HG03135 (cell line): ENCODE results near the gene MMEL1.

ENCODE experiments used
- ATAC-seq: cut with Tn5 transposase; IDR thresholded peaks from one replicate; pipeline ENCODE4 v1.9.1; 2021; ENCODE audit warnings: mild to moderate bottlenecking, moderate library complexity; ENCODE audit not compliant: unreplicated experiment

The MMEL1 gene

DNA sequence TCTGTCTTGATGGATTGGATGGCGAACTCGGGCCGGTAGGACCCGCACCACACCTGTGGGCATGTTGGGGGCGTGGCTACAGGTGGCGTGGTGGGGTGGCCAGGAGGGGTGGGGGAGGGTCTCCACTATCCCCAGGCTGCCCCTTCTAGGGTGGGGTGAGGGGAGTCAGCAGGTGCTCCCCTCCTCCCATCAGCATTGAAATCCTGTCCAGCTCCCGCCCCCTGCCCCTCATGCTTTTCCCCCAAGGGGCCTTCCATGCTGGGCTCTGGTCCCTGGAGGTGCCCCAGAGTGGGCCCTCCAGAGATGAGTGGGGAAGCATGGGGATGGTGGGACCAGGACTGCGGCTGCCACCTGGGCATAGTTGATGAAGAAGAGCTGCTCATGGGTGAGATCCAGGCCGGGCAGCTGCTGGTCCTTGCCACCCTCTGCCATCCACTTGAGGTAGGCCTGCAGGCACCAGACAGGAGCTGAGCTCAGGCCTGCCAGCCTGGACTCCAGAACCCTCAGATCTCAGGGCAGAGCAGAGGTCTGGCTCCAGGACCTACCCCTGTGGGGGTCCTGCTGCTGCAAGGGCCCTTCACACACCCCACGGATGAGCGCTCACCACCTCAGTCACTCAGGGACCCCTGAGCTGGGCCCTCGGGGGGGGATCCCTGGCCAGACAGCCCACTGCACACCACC lies 41.1 kb downstream of the MMEL1 start:
- no peak for ATAC-seq

DNA sequence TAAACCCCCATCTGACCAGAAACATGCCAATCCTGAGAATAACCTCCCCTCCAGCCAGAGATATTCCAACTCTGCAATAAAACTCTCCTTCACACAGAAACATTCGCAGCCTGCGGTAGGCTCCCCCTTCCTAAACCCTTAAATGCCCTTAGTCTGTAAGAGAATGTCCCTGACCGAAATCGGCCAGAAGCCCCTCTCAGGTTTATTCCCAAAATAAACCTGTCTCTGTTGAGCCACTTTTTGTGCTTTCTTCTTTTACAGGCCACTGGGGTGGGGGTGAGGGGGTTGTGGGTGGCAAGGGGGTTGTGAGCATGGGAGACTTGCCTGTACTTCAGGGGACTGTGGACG lies 41.6 kb downstream of the MMEL1 start:
- ATAC-seq = no peak

DNA sequence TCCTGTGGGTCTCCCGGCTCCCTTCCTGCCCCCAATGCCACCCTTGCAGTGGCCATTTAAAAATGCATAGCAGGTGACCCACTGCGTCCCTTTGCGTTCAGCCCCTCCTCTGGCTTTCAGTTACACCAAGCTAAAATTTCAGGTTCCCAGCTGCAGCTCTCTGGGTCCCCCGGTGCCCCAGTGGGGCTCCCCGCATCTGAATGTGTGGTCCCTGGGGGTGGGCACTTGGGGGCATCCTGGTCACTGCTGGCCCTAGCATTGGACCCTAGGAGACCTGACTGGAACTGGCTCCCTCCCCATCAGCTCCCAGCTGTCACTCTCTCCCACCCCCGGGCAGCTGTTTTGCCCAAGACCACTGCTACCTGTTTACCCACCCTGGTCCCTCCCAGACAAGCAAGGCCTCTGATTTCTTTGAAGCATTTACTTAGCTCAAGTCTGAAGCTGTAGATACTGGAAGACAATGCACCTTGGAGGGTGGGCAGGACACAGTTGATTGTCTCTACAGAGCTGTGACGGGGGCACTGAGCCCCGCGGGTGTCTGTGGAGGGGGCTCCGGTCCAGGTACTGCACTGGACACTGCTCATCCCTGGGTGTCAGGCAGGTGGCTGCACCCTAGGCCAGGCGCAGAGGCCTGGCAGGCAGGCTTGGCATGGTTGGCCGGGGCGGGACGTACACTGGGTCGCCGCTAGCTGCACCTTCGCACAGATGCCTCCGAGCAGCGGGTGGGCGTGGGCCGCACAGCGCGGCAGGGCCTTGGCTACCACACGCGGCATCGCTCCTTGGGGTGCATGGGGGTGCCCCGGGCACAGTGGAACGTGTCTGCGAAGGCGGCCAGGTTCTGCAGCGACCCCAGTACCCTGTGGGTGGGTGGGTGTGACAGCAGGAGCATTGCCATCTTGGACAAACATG lies 42.3 kb downstream of the MMEL1 start:
- ATAC-seq = no peak

DNA sequence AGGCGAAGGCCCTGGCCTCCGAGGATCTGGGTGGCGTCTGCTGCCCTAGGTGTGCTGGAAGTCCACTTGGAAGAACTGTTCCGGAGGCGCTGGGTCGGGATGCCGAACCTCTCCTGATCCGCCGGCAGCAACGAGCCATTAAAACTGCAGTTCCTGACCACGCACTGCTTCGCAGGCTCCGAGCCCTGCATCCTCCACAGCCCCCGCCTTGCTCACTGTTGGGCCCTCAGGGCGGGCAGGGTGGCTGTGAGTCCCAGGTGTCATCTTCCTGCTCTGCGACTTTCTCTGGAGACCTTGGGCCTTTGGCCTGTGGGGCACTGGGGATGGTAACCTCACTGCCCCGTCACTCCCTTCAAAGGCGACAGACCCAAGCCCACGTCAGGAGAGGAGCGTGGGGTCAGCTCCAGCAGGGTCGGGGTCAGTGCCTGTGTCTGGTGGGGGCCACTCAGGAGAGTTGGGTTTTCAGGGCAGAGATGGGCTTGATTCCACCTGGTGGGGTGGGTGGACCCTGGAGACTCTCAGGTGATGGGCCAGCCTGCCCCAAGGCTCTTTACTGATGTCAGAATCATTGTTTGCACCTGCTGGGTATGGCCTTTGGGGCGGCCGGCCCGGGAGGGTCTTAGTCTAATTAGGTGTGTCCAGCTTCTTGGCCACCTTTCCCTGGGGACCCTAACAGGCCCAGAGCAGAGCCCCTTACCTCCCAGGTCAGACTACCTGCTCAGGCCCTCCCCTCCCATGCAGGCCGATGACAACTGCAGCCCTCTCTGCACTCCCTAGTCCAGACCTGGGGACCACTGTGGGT lies 43.2 kb downstream of the MMEL1 start:
- no peak for ATAC-seq

DNA sequence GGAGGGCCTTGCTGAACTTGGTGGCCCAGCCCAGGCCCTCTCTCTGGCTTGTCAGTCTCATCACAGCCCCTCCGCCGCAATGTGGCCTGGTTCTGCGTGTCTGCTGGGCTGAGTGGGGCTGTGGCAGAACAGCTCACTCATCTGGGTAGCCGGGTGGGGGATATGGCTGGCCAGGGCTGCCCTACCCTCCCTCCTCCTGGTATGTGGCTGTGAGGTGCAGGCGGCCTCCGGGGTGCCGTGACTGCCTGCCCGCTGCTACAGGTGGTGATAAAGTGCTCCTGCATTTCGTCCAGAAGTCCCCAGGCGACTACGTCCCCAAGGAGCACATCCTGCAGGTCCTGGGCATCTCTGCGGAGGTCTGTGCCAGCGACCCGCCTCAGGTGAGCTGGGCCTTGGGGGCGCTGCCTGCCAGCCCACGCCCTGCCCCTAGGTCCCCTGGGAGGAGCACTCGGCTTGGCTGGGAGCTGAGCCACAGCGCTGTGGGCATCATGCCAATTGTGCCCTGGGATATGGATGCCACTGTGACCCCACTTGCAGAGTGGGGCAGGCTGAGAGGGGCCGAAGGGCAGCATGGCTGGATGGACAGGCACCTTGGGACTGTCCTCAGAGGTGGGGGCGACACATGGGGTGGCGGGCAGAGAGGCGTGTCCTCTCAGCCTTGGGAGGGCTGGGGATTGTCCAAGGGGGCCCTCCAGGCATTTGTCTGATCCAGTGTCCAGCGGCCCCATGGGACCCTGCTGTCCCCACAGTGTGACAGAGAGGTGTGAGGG lies 44.0 kb downstream of the MMEL1 start:
- ATAC-seq = no peak

DNA sequence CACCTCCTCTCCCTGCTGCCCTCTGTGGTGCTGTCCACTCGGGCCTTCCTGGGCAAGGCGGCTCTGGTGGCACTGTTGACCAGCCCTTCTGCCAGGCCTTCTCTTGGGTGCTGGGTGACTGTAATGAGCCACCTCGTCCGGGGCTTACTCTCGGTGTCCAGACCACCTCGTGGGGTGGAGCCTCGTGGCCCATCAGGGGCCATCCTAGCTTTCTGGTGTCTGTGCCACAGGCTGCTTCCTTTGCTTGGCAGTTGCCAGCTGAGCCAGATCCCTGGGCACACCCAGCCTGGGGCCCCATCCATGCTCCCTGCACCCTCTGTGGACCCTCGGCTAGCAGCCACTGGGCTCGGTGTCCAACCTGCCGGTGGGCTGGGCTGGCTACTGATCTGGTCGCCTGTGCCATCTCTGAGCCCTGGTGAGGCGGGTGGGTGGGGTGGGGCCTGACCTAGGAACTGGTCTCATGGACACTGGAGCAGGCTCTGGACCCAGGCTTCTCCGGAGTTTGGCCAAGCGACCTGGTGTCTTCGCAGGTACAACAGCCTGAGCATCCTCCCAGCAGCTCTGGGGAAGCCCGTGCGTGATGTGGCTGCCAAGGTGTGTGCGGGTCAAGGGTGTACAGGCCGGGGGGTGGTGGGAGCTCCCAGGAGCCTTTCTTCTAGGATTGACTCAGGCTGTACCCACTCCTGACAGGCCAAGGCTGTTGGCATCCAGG lies 44.8 kb downstream of the MMEL1 start:
- ATAC-seq = no peak

DNA sequence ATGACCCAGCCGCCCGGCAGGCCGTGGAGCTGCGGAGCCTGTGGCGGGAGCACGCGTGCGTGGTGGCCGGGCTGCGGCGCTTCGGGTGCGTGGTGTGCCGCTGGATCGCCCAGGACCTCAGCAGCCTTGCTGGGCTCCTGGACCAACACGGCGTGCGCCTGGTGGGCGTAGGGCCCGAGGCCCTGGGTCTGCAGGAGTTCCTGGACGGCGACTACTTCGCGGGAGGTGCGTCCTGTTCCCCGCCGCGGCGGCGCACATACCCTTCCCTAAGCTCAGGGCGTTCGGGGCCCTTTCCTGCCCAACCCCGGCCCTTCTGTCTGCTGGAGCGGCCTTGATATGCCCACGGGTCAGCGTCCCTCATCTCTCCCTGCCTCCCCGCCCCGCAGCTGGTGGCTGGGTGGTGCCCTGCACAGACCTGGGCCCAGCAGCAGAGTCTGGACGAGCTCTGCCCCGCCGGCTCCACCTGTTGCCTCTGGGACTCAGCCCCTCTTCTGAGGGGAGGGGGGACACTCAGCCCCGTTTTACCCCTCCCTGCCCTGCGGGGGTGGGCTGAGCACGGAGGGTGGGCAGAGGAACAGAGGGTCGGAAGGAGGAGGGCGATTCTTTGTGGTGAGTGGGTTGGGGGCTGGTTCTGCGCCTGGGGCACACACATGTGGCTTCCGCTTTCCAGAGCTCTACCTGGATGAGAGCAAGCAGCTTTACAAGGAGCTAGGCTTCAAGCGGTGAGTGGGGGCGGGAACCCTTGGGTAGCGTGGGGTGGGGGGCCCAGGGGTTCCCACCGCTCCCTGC lies 45.6 kb downstream of the MMEL1 start:
- no peak for ATAC-seq

DNA sequence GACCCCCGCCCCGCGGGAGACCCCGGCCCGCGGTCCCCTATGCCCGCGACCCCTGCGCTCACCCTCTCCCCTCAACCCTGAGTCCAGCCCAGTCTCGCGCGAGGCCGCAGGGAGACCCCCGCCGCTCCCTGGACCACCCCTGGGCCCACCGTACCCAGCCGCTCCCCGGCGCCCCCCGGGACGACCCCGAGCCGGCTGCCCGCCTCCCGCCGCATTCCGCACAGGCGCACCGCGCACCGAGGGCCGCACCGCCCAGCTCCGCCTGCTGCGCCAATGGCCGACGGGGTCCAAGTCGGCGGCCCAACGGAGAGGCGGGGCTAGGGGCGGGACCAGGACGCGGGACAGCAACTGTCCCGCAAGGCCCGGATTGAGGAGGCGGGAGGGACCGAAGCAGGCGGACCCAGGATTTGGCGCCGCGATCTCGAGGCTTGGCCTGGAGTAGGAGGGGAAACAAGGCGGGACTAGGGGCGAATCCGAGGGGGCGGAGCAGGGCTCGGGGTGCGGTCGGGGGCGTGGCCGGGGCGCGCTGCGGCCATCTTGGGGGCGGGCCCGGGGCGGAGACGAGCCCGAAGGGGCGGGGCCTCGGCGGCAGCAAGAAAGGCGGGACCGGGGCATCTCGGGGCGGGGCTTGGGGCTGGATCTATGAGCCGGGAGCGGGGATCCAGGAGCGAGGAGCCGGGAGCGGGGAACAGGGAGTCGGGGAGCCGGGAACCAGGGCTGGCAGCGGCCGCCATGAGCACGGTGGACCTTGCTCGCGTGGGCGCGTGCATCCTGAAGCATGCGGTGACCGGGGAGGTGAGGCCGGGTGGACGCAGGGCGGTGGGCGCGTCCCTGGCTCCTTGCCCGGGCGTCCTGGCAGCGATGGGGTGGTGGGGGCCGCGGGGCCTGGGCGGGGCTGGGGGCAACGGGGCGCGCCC lies 46.4 kb downstream of the MMEL1 start, which contains the start of gene PRXL2B:
Gene PRXL2B, plus strand, starts transcription at position 624 of the 917 bp plus-strand sequence. Its CDS starts 109 bp downstream, at position 733.
- ATAC-seq = peak; percentile 53

DNA sequence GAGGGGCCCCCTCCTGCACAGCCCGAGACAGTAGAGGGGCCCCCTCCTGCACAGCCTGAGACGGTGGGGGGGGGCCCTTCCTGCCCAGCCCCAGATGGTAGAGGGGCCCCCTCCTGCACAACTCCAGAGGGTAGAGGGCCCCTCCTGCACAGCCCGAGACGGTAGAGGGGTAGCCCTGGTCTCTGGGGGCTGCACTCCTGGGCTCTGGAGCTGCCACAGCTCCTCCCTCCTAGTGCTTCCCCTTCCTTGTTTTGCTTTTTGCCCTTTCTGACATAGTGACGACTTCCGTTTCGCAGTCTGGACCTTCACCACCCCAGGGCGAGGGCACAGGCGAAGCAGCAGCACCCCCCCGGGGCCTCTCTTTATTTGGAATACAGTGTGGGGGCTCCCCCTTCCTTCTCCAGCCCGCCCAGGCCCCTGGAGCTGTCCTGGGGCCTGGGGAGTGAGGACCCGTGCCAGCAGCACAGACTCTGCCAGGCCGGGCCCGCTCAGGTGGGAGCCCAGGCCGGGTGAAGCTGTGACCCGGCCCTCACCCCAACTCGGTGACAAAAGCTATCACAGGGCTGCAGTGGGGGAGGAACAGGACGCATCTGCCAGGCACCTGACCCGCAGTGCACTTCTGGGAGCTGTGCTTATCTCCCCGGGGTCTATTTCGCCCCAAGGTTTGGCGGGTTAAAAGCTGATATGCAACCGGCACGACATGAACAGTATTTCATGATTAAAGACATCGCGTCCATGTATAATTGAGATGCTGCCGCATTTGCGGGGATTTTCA lies 47.3 kb downstream of the MMEL1 start:
- ATAC-seq = peak; percentile 33

DNA sequence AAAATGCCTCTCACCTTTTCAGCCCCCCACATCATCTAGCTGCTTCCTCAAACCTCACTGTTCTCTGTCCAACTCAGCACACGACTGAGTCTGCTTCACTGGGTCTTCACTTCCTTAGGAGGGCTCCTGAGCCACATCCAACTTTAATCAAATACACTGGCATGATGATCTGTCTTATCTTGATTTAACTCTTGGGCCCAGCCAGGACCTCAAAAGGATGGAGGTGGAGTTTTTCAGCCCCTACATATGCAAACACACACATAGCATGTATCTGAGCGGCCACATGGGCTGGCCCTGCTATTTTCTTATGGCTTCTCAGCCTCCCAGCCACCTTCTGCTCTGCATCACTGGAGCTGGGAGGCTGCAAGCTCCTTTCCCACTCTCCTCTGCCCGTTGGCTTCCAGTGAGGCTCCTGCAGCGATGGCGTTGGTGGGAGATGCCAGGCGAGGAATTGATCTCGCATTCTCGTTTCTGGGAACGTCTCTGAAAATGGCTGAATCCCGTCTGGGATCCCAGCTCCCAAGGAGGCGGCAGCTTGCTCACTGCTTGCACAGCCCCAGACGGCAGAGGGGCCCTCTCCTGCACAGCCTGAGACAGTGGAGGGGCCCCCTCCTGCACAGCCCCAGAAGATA lies 48.0 kb downstream of the MMEL1 start:
- ATAC-seq = no peak

DNA sequence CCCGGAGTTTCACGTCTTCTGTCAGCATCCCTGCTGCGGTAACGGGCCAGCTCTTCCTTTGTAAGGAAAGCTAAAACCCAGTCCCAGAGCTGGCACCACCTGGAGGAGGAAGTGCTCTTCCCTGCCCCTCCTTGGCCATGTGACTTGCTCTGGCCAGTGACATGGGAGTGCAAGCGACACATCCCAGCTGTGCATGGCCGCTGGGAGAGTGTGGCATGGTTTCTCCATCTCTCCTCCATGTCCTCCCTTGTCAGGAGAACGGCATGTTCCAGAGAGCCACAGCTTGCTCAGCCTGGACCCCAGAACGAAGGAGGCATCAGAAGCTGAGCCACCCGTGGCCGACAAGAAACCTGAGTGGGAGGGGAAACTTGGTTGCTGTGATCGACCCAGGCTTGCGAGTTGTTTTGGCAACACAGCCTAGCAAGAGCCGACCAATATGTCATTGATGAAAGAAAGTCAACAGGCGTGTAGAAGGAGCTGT lies 48.9 kb downstream of the MMEL1 start:
- no peak for ATAC-seq

DNA sequence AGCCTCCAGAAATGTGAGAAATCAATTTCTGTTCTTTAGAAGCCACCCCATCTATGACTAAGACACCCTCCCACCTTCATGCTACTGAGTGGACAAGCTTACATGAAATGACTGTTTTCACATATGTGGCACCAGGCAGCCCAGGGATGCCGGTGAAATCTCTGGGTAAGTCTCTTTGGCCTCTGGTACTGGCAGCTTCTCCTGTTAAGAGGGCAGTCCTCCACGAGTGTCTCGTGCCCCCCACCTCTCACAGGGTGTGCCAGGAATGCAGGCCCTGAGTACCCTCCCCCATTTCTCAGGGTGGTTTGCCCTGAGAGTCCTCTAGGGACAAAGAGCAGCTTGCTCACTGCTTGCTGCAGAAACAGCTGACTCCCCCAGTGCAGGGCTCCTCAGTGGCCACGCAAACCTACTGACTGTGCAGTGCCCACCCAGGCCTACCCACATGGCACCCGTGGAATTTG lies 49.5 kb downstream of the MMEL1 start:
- no peak for ATAC-seq

DNA sequence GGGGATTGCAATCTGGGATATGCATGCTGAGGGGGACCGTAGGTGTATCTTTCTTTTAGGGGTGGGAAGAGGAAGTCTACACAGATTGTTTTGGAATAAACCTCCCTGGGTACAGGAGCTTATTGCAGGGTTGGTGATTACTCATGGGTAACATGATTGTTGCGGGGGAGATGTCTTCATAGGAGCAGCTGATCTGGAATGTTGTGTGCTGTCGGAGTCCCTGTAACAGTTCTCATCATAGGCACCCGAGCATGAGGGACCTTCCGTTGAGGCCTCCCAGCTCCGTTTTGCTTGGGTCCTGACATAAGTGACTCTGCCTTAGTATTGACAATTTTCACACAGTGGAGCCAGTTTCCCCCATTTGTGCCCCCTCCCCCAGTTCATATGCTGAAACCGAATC lies 50.4 kb downstream of the MMEL1 start:
- no peak for ATAC-seq

DNA sequence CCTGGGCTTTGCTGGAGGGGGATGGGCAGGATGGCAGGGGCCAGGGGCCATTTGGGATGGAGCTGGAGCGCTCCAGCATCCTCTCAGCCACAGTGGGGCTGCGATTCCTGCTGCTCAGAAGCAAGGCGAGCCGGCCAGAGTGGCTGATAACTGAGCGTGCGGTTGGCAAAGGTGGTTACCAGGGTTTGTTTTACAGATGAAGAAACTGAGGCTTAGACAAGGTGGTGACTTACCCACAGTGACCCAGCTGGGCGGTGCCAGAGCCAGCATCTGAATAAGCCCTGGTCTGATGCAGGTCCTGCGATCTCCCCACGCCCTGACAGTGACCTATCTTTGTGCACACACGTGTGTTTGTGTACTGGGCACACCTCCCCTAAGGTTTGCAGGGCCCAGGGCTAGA lies 52.1 kb downstream of the MMEL1 start:
- ATAC-seq = no peak

DNA sequence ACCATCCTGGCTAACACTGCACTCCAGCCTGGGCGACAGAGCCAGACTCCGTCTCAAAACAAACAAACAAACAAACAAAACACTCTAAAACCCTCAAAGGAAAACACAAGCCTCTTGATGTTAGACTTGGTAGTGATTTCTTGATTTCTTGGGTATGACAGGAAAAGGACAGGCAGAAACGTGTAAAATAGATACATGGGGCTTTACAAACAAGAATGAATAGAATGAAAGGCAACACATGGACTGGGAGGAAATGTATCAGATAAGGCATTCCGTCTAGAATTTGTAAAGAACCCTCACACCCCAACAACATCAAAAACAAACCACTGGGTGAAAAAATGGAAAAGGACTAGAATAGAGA lies 54.1 kb downstream of the MMEL1 start:
- no peak for ATAC-seq

DNA sequence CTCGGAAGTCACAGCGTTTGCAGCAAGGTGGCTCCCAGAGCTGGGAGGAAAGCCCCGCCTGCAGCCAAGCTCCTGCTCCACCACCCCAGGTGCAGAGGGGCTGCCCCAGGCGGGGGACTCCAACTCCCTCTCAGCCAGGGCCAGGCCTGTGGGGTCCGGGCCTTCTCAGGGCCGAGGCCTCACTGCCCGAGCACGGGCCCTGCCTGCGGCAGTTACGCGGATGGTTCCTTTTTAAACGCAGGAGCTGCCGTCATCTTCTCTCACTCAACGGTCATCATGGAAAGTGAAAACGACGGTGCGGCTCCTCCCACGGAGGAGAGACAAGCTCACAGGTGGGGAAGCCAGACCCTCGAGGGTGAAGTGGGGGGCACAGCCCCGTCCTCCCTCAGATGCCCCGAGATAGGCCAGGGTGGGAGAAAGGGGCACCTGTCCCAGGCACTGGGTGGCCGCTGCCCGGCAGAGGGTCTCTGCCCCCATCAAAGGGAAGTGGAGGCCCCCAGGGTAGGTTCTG lies 55.2 kb downstream of the MMEL1 start:
- ATAC-seq = peak; percentile 45
